Measurements from ENCODE around the gene NDUFS7. TPM values are rescaled to one million over a fixed set of nuclear protein-coding genes. Genes with fewer than 3 reads are reported as not detected.

The NDUFS7 gene
- total and polyA plus RNA-seq, 9 of the 15 experiments (the other 6 are each of a cell fraction or from before 2014, with no cell fraction given), result 6.0 to 271 (median 60.6) TPM

GRCh38 chr19:1438035-1438932 lies 54.6 kb downstream of the NDUFS7 start, which contains the start of gene RPS15 (continued):
- TF ChIP-seq ZC3H8 (IDR thresholded peaks at IDR 0.05) (no peak), ZNF449 (CRISPR knock-in tag; IDR thresholded peaks at IDR 0.05) (no peak), POLR2H (tag; IDR thresholded peaks at IDR 0.05; ENCODE audit: low read depth) (peak; percentile 96), EP300 (IDR thresholded peaks at IDR 0.05; ENCODE audit: low read length) (no peak), ATF6 (CRISPR knock-in tag; IDR thresholded peaks at IDR 0.05) (no peak), KLF6 (CRISPR knock-in tag; IDR thresholded peaks at IDR 0.05; ENCODE audit: borderline replicate concordance) (no peak), SRSF9 (IDR thresholded peaks at IDR 0.05; ENCODE audit: borderline replicate concordance, low read depth, low read length) (no peak), ETS2 (tag; IDR thresholded peaks at IDR 0.05; ENCODE audit: borderline replicate concordance, poor library complexity, severe bottlenecking) (no peak), ELF4 (CRISPR knock-in tag; IDR thresholded peaks at IDR 0.05) (peak; percentile 51; the same call in 1 of the 2 replicates), STAT5A (IDR thresholded peaks at IDR 0.05; ENCODE audit: borderline replicate concordance, low read length) (no peak; the same call in 1 of the 2 replicates), TEAD1 (CRISPR knock-in tag; IDR thresholded peaks at IDR 0.05) (peak; percentile 22 to 90), NFE2L1 (tag; IDR thresholded peaks at IDR 0.05; ENCODE audit: borderline replicate concordance, low read depth) (no peak)
- TF ChIP-seq, protein P1, sequence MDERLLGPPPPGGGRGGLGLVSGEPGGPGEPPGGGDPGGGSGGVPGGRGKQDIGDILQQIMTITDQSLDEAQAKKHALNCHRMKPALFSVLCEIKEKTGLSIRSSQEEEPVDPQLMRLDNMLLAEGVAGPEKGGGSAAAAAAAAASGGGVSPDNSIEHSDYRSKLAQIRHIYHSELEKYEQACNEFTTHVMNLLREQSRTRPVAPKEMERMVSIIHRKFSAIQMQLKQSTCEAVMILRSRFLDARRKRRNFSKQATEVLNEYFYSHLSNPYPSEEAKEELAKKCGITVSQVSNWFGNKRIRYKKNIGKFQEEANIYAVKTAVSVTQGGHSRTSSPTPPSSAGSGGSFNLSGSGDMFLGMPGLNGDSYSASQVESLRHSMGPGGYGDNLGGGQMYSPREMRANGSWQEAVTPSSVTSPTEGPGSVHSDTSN (CRISPR knock-in tag; IDR thresholded peaks at IDR 0.05; ENCODE audit: low read depth), result no peak
- TF ChIP-seq, protein P1 (tag; conservative IDR thresholded peaks at IDR 0.05; ENCODE audit: low read depth), result no peak
- TF ChIP-seq, protein P2, sequence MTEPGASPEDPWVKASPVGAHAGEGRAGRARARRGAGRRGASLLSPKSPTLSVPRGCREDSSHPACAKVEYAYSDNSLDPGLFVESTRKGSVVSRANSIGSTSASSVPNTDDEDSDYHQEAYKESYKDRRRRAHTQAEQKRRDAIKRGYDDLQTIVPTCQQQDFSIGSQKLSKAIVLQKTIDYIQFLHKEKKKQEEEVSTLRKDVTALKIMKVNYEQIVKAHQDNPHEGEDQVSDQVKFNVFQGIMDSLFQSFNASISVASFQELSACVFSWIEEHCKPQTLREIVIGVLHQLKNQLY (CRISPR knock-in tag; conservative IDR thresholded peaks at IDR 0.05), result no peak
- TF ChIP-seq, protein P3, sequence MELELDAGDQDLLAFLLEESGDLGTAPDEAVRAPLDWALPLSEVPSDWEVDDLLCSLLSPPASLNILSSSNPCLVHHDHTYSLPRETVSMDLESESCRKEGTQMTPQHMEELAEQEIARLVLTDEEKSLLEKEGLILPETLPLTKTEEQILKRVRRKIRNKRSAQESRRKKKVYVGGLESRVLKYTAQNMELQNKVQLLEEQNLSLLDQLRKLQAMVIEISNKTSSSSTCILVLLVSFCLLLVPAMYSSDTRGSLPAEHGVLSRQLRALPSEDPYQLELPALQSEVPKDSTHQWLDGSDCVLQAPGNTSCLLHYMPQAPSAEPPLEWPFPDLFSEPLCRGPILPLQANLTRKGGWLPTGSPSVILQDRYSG (tag; conservative IDR thresholded peaks at IDR 0.05; ENCODE audit: low read depth), result no peak
